Daoy (cell line): ENCODE data around the gene KRT25. TPM values are rescaled to one million over a fixed set of nuclear protein-coding genes. Genes with fewer than 3 reads are reported as not detected.

Source experiments
- DNase-seq: peaks from one replicate; pipeline ENCODE4 v3.0.0-alpha.2; 2015; ENCODE audit warnings: low read depth
- total RNA-seq: library from RNA; depleted of rRNA; stranded (reverse); fragments of >200 nt; shearing (Covaris generic); gene quantifications from 2 replicates; pipeline ENCODE4 v1.2.3, GENCODE V29; 2014; rRNA removed

The KRT25 gene, protein sequence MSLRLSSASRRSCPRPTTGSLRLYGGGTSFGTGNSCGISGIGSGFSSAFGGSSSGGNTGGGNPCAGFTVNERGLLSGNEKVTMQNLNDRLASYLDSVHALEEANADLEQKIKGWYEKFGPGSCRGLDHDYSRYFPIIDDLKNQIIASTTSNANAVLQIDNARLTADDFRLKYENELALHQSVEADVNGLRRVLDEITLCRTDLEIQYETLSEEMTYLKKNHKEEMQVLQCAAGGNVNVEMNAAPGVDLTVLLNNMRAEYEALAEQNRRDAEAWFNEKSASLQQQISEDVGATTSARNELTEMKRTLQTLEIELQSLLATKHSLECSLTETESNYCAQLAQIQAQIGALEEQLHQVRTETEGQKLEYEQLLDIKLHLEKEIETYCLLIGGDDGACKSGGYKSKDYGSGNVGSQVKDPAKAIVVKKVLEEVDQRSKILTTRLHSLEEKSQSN
- total RNA-seq = not detected in 2 replicates

DNA sequence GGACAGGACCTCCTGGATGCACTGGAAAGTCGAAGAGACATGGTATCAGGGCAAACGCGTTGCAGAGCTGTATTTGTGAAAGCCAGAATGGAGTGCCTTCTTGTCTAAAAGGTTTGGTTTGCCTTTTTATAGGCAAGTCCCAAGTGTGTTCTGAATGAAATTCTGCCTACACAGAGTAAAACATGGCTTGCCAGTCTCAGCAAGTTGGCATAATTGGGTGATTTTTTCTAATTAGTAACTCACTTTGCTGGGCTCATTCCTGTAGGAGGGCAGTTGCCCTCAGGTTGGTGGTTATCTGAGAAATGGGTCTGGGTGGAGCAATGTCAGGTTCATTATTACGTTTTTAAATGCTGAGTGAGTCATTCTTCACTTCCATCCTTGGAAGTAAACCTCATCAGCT, at the start of gene KRT25:
TSS of gene KRT25 (minus strand) at position 101 of the 400 bp plus-strand sequence. CDS start at position 41, 60 bp downstream.
- no peak for DNase-seq

DNA sequence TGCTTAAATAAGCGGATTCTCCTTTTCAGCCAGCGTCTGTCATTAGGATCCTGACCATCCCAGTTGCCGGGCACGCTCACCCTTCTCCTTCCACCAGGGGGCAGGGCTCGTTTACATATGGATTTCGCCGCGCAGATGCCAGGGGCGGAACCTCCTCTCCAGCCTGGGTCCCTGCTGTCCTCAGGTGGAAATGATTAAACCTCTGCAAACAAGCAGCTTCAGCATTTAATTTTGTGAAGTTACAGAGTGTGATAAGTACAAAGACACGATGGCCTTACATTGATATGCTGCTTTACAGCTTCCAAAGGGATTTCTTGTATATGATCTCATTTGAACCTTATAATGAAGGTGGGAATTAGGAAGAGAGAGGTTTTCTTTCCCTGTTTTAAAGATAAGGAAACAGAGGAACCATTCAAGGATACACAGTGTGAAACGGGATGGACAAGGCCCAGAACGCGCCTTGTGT, 48.5 kb upstream of the KRT25 start:
- peak; percentile 82 for DNase-seq

DNA sequence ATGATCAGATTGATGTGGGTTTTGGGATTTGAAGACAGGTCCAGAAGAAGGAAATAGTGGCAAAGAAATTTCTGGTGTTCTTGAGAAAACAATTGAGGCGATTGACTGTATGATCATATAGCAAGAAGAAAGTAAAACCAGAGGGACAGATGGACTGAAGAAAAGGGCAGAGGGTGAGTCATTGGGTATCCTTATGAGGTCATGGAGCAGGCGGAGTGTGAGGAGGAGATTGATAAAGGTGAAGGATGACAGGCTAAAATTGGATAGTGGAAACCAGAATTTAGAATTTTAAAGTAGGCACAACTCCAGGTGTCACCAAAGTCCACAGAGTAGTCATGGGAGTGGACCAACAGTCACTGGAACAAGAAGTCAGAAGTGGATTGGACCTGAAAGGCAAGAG, 46.0 kb upstream of the KRT25 start:
- no peak for DNase-seq

DNA sequence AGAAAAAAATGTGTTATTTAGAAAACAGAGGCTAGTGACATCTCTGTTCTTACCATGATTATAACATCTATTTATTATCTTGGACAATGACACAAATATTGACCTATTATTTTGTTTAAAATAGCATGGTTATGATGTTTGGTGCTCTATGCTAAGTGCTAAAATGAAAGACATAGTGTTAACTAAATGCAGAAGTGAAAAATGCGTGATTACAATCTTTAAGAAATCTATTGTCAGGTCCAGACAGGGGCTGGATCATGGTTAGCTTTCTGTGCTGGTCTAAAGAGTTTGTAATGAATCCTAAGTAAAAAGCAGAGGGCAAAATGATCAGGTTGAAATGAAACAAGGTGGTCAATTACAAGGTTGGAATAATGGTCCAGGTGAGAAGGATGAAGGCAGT, 45.2 kb upstream of the KRT25 start:
- no peak for DNase-seq

DNA sequence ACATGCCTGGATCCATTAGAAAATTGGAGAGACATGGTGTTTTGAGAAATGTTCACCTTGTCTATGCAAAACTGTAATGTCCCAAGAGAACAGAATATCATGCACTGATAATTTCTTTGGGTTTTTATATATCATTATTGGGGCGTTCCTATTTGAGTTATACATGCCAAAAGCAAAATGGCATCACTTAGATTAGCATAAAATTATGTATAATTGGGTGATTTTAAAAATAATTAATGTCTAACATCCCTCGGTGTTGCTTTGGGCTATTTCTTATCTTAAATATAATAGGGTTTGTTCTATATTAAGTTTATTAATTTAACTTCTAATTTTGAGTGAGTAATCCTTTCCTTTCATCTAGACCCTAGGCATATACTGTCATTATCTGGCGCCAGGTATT, 44.7 kb upstream of the KRT25 start, which contains the start of gene KRT28:
TSS of gene KRT28 (minus strand) at position 101 of the 400 bp plus-strand sequence. CDS start at position 35, 66 bp downstream.
- no peak for DNase-seq

DNA sequence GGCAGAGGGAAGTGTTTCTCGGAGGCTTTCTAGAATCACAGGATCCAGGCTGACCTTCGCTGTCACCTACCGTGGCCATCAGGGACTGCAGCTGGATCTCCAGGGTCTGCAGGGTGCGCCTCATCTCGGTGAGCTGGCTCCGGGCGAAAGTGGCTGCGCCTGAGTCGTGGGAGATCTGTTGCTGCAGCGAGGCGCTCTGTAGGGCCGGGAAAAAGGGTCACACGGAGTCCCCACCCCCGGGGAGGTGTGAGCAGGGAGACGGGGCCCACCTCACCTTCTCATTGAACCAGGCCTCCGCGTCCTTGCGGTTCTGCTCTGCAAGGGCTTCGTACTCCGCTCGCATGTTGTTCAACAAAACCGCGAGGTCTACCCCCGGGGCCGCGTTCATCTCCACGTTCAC, 41.7 kb upstream of the KRT25 start:
- no peak for DNase-seq

DNA sequence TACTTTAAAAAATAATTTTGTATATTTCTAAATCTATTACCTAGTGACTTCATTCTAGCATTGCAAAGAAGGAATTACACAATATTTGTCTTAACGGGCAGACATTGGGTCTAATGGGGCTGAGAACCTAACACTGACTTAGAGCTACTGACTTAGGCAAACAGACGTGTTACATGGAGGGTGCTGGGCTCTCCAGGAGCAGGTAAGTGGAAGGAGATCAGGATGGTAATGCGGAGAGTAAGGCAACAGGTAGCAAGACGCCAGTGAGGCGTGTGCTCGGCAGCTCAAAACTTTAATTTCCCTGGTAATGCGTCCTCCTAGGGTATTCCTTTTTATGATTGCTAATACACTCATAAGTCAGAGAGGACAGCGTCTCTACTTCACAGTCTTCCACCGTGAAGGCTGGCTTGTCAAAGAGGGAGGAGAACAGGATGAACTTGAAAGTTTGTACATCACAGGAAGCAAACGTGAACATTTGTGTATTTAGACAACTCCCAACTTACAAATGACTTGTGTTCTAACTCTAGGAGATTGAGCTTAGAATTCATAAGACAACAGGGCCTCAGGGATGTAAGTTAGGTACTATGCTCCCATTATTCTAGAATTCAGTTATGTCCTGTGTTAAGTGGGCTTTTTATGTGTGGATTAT, 40.0 kb upstream of the KRT25 start:
- DNase-seq = no peak

DNA sequence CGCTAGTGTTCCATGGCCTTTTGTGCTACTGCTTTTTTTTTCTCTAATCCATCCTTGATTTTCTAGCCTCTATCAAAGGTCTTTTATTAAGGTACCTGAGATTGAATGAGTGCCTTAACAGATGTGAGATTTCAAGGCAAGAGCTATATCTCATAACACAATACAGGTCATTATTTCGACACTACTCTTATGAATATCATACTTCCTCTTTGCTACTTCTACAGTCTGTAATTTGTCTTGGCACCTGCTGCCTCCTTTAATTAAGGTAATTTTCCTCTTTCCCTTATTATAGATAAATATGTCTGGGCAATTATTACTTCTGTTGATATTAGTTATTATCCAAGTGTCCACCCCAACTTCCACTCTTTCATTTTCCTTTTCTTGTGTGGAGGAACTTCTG, 39.3 kb upstream of the KRT25 start:
- DNase-seq = no peak

DNA sequence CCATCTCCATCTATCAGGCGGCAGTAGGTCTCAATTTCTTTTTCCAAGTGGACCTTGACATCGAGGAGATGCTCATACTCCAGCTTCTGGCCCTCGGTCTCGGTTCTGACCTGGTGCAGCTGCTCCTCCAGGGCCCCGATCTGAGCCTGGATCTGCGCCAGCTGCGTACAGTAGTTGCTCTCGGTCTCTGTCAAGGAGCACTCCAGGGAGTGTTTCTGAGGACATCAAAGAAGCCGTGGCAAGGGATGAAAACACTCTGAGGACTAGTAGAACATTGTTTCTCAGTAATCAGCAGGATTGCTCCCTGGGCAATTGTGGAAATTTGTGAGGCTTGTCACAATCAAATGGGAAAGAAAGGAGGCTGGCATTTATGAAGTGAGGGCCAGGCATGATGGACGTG, 38.7 kb upstream of the KRT25 start:
- DNase-seq = no peak

DNA sequence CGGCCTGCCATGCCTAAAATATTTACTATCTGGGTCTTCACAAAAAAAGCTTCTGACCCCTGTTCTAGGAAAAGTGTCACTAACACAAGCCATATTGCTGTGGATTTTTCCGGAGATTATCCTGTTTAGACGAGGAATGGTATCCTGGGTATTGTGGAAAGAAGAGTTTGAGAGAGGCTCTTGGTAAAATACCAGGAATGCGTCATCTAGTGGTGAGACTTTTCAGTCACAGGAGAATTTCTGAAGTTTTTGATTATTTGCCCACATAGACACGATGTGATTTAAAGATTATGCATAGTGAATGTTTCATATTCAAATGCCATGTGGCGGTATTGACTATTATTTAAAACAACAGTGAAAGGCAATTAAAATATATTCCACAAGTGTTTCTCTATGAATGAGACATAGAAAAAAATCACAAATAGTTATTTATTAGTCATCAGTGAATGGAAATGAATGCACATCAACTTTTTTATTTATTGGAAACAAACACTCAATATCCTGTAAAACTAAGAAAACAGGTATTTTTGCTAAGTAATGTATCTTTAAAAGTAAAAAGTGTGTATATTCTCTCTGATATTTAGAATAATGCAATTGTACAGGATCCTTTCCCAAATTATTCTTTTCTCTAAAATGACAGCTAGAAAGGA, 36.8 kb upstream of the KRT25 start:
- DNase-seq = peak; percentile 25

DNA sequence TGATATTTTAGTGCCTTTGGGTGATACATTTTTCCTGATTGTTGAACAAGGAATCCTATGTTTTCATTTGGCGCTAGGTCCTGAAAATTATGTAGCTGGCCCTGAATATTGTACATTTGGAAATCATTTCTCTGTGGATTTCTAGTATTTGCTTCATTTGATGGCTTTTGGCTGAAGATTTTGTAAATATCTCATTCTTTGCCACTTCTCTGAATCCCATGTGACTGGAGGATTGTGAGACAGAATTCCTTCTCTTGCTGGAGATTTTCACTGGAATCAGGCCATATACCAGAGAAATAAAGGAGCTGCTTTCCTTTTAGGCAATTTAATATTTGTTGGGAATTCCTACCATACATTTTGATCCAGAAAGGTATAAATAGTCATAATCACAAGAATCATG, 36.0 kb upstream of the KRT25 start:
- DNase-seq = no peak

DNA sequence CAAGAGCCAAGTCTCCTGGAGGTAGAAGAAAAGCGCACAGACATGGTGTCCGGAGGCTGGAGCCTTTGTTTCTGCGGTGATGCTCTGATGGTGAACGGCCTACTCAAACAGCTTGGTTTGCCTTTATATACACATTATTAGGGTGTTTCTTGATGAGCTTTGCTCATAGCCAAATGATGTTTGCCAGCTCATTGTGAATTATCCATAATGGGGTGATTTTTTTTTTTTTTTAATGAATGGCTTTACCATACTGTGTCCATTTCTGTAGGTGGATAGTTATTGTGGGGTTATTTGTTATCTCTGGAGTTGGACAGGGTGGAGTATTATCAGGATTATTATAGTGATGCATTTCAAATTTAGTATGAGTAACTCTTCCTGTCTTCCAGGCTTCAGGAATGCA, 27.3 kb upstream of the KRT25 start, which contains the start of gene KRT27:
TSS of gene KRT27 (minus strand) at position 101 of the 400 bp plus-strand sequence. CDS start at position 44, 57 bp downstream.
- no peak for DNase-seq

DNA sequence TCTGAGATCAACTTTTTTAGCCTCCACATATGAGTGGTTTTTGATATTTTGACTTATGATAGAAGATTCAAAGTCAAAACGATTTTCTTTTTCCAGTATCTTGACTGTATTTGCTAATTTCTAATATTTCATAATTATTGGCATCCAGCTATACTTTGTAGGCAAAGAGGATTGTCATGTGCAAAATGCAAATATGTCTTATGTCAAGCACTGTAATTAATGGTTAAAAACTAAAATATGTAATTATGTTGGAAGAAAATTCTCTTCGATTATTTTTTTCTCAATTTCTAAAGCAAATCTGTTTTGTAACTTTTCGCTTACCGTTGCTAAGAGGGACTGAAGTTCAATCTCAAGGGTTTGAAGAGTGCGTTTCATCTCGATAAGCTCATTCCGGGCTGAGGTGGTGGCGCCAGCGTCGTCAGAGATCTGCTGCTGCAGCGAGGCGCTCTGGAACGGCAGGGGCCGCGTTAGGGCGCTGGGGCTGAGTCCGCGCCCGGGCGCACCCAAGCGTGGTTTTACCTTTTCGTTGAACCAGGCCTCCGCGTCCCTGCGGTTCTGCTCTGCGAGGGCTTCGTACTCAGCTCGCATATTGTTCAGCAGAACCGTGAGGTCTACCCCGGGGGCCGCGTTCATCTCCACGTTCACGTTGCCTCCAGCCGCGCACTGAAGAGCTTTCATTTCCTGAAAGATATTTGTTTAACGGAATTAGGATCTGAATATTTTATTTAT, 24.2 kb upstream of the KRT25 start:
- DNase-seq = no peak

DNA sequence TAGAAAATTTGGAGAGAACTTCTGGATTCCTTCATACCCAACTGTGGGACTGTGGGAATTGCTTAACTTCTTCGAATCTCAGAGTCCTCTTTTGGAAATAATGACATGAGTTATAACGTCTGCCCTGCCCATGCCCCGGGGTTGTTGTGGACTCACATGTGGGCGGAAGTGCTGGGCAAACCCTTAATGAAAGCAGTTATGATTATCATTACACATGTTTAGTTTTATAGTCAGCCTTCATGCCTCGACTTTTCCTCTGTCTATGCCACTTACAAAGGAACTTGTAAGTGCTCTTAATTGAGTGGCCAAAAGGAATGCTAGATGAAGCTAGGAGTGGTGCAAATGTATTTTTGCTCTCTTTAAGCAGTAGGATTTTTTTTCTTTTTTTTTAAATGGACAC, 23.3 kb upstream of the KRT25 start:
- no peak for DNase-seq

DNA sequence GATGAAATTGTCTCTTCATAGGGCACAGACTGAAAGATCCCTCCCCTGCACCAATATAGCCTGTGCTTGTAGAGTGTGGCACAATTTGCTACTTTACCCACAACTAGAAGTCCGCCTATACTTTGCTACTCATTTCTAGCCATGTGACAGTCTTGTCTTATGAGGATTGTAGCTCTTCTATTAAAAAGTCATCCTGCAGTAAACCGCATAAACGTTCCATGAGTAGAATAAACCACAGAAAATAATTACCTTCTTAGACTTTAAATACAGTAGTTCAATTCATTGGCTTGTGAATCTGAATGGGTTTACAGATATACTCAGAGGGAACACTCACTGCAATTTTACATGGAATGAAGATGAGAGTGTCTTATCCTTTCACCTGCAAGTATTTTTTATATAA, 22.8 kb upstream of the KRT25 start:
- no peak for DNase-seq

DNA sequence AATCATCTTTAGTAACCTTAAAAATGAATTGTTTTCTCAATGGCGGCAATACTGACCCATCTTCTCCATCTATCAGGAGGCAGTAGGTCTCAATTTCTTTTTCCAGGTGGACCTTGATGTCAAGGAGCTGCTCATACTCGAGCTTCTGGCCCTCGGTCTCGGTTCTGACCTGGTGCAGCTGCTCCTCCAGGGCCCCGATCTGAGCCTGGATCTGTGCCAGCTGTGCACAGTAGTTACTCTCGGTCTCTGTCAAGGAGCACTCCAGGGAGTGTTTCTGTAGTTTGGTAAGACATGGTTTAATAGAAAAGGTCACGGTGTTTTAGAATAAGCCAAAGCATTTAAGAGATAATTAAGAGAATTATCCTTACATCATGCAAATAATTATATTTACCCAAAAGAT, 22.3 kb upstream of the KRT25 start:
- no peak for DNase-seq

DNA sequence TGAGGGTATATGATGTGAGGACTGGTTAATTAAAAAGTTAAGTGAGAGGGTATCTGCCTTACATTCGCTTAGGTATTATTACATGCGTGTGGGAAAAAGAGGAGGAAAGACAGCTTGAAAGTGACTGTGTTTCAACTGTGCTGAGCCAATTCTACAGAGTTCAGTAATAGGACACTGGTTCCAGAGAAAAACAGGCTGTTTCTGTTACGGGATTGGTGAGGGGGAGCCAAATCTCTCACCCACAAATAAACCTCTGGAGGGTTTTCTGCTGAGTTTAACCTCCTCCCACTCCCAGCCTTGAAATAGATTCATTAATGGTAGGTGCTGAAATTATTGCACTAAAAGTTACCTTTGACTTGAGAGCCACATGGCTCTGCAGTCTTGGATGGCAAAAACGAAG, 20.8 kb upstream of the KRT25 start:
- no peak for DNase-seq

DNA sequence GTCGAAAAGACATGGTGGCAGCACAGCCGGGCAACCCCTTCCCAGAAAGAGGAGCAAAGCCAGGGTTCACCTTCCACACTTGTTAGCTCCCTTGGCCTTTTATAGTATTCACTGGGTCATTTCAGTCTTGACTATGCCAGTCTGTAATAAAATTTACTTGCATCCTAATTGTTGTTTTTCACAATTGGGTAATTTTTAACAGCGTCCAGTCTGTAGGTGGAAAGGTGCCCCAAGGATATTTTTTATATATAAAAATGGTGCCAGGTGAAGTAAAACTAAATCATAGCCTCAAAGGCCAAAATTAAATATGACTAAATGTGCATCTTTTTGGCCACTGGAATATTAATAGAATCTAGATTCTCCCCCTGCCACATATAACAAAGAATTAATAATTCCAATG, 17.0 kb upstream of the KRT25 start, which contains the start of gene KRT26:
TSS of gene KRT26 (minus strand) at position 101 of the 400 bp plus-strand sequence. CDS start at position 13, 88 bp downstream.
- DNase-seq = no peak

DNA sequence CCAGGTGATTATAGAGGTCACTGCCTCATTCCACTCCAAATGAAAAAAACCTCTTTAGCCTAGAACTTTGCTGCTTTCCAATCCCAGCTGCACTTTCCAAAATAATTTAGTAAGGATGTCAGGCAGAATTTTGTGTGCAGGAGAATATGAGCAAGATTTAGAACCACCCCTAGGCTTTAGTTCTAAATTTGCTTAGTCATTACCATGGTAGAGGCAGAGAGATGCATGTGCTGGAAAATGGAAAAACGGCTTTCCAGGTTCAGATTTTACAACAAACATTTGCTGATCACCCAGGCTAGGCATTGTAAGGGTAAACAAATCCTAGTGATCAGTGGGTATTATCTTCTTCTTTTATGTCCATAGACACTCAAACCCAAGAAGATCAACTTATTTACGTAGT, 10.5 kb upstream of the KRT25 start:
- DNase-seq = no peak

DNA sequence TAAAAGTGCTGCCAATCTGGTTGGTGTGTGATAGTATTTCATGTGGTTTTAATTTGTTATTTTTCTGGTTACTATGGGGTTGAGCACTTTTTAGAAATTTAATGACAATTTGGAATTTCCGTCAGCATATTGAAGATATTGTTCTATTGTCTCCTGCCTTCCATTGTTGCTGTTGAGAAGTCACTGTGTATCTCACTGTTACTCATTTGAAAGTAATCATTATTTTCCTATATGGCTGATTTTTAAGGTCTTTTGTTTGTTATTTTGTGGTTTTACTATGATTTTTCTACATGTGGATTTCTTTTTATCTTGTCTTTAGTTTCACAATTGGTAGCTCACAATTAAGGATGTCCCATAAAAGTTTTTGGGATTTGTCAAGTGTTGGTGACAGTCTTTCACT, 8.6 kb upstream of the KRT25 start:
- no peak for DNase-seq
